ENCODE measurements around the gene SLC22A2.

GRCh38 chr6:160203953-160204352 lies 54.7 kb downstream of the SLC22A2 start:
- TF ChIP-seq CTCF (IDR thresholded peaks at IDR 0.05) = no peak
- no peak for TF ChIP-seq POLR2A (IDR thresholded peaks at IDR 0.05)
- no peak for TF ChIP-seq POLR2AphosphoS5 (IDR thresholded peaks at IDR 0.05)
